Natural killer cell (primary cell): ENCODE measurements around the gene AQR. TPM values are rescaled to one million over a fixed set of nuclear protein-coding genes. Genes with fewer than 3 reads are reported as not detected.

ENCODE experiments used
- ATAC-seq, 3 donors: fragments of 150-1000 bp in 2 of 3; fragments of 200-7000 bp in 1 of 3; cut with Tn5 transposase; 1 replicate in 1 of 3; 2 replicates in 2 of 3; pipeline ENCODE4 v1.10.0; 2021; ENCODE audit warnings: mild to moderate bottlenecking in 2 of 3, moderate library complexity in 2 of 3
- DNase-seq, 2 donors: peaks; one replicate each; pipeline versions ENCODE4 v3.0.0 to v3.0.0-alpha.2; 2013 to 2021; ENCODE audit warnings: mixed read lengths in 1 of 2
- H3K27ac ChIP-seq: one replicate; pipeline ENCODE4 v1.5.1; 2013; ENCODE audit warnings: mild to moderate bottlenecking, low read length
- H3K27me3 ChIP-seq: one replicate; pipeline ENCODE4 v1.6.1; 2013; ENCODE audit warnings: low read length; ENCODE audit not compliant: control insufficient read depth, insufficient read depth
- H3K36me3 ChIP-seq: one replicate; pipeline ENCODE4 v1.6.1; 2013; ENCODE audit warnings: low read length; ENCODE audit not compliant: control insufficient read depth, insufficient read depth
- H3K4me1 ChIP-seq: one replicate; pipeline ENCODE4 v1.6.1; 2013; ENCODE audit warnings: low read length; ENCODE audit not compliant: control insufficient read depth, insufficient read depth
- H3K4me3 ChIP-seq: one replicate; pipeline ENCODE4 v1.5.1; 2013; ENCODE audit warnings: low read length
- H3K9me3 ChIP-seq: one replicate; pipeline ENCODE4 v1.6.1; 2013; ENCODE audit warnings: low read length; ENCODE audit not compliant: control insufficient read depth, insufficient read depth
- H3K27ac Mint-ChIP-seq, 2 donors: one replicate each; pipeline ENCODE4 v1.8.0; 2022; ENCODE audit warnings: mild to moderate bottlenecking in 2 of 2, mixed read lengths in 2 of 2, moderate library complexity in 1 of 2
- H3K27me3 Mint-ChIP-seq, 2 donors: one replicate each; pipeline ENCODE4 v1.8.0; 2022; ENCODE audit warnings: low read depth in 2 of 2, mixed read lengths in 2 of 2
- H3K36me3 Mint-ChIP-seq: one replicate; pipeline ENCODE4 v1.8.0; 2022; ENCODE audit warnings: mixed read lengths
- H3K4me1 Mint-ChIP-seq, 2 donors: one replicate each; pipeline ENCODE4 v1.8.0; 2022; ENCODE audit warnings: mixed read lengths in 2 of 2
- H3K4me3 Mint-ChIP-seq: one replicate; pipeline ENCODE4 v1.8.0; 2022; ENCODE audit warnings: mild to moderate bottlenecking, moderate library complexity, mixed read lengths
- H3K9me3 Mint-ChIP-seq, 2 donors: one replicate each; pipeline ENCODE4 v1.8.0; 2022; ENCODE audit warnings: mixed read lengths in 2 of 2
- WGBS: methylation state at CpG from one replicate; pipeline ENCODE4 v1.1.7; 2013; ENCODE audit warnings: missing lambda C conversion rate; ENCODE audit not compliant: insufficient coverage; 5-methylcytosine and 5-hydroxymethylcytosine counted together
- intact Hi-C: fragments of 100-400 bp; cut with micrococcal nuclease; formaldehyde crosslinking; loops from one replicate; pipeline ENCODE4 v1.14.2; 2022
- total RNA-seq, 4 donors: library from RNA; stranded (reverse); fragments of 120-200 nt in 1 of 4; gene quantifications; one replicate each; pipeline versions ENCODE4 v1.2.3 to v1.2.4, GENCODE V29; 2013 to 2022
- TF ChIP-seq, protein P1 (sequence below): fragments of 200-600 bp; IDR thresholded peaks from one replicate; pipeline ENCODE4 v1.8.0; 2022; ENCODE audit warnings: antibody characterized with exemption

The AQR gene
- total RNA-seq, 3 donors from 2014 or later (not counting 1 experiment from before 2014, with no cell fraction given) = 44.8 to 64.4 (median 53.0) TPM

DNA sequence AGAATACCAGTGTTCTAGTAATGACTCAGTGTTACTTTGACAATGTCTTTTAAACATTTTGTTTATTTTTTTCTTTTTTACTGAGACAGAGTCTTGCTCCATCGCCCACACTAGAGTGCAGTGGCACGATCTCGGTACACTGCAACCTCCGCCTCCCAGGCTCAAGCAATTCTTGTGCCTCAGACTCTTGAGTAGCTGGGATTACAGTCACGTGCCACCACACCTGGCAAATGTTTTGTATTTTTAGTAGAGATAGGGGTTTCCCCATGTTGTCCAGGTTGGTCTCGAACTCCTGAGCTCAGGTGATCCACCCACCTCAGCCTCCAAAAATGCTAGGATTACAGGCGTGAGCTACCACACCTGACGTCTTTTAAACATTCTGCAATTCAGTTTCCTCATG, 15.7 kb downstream of the AQR start:
- TF ChIP-seq, protein P1, sequence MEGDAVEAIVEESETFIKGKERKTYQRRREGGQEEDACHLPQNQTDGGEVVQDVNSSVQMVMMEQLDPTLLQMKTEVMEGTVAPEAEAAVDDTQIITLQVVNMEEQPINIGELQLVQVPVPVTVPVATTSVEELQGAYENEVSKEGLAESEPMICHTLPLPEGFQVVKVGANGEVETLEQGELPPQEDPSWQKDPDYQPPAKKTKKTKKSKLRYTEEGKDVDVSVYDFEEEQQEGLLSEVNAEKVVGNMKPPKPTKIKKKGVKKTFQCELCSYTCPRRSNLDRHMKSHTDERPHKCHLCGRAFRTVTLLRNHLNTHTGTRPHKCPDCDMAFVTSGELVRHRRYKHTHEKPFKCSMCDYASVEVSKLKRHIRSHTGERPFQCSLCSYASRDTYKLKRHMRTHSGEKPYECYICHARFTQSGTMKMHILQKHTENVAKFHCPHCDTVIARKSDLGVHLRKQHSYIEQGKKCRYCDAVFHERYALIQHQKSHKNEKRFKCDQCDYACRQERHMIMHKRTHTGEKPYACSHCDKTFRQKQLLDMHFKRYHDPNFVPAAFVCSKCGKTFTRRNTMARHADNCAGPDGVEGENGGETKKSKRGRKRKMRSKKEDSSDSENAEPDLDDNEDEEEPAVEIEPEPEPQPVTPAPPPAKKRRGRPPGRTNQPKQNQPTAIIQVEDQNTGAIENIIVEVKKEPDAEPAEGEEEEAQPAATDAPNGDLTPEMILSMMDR = no peak
- intact Hi-C loops = no loop called here
- no peaks in the 10 kb centered on the region for H3K9me3 Mint-ChIP-seq
- DNase-seq = no peak
- H3K36me3 Mint-ChIP-seq = peaks cover 10% of the 10 kb centered on the region
- no peak overlapping the region for H3K27ac Mint-ChIP-seq
- Histone ChIP-seq H3K9me3 (no peaks in the 10 kb centered on the region), H3K27me3 (no peaks in the 10 kb centered on the region), H3K27ac (no peak overlapping the region), H3K36me3 (peaks cover 22% of the 10 kb centered on the region), H3K4me3 (no peak overlapping the region), H3K4me1 (no peaks in the 10 kb centered on the region)
- H3K4me3 Mint-ChIP-seq = no peak overlapping the region
- WGBS = 90% methylated on average over 8 of the region's 8 CpGs
- no peaks in the 10 kb centered on the region for H3K27me3 Mint-ChIP-seq
- peaks cover 0 to 6% of the 10 kb centered on the region in 2 donors for H3K4me1 Mint-ChIP-seq
- ATAC-seq = no peak

DNA sequence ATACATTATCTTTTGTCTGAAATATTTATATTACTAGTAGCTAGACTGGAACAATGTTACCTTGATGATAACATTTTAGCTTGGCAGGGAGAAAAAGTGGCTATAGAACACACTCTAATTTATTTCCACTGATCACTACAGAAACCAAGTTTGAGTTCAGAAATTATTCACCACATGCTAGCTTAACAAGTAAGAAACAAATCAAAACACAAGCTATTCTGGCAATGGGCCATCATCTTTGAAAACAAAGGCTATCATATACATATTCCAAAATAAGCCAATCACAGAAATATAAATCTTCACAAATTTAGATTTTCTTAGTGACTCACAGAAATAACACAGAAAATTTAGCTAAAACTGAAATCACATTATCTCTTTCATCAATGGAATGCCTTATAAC, 17.1 kb downstream of the AQR start:
- DNase-seq (no peak), ATAC-seq (no peak)
- TF ChIP-seq, protein P1 = no peak
- intact Hi-C loops = no loop called here
- Histone ChIP-seq H3K27ac (no peak overlapping the region), H3K4me3 (no peak overlapping the region), H3K9me3 (no peaks in the 10 kb centered on the region), H3K4me1 (no peaks in the 10 kb centered on the region), H3K36me3 (peaks cover 27% of the 10 kb centered on the region), H3K27me3 (no peaks in the 10 kb centered on the region)
- H3K27me3 Mint-ChIP-seq = no peaks in the 10 kb centered on the region
- peaks cover 0 to 6% of the 10 kb centered on the region in 2 donors for H3K4me1 Mint-ChIP-seq
- no peaks in the 10 kb centered on the region for H3K9me3 Mint-ChIP-seq
- H3K36me3 Mint-ChIP-seq = peaks cover 10% of the 10 kb centered on the region
- H3K27ac Mint-ChIP-seq = no peak overlapping the region
- no peak overlapping the region for H3K4me3 Mint-ChIP-seq

DNA sequence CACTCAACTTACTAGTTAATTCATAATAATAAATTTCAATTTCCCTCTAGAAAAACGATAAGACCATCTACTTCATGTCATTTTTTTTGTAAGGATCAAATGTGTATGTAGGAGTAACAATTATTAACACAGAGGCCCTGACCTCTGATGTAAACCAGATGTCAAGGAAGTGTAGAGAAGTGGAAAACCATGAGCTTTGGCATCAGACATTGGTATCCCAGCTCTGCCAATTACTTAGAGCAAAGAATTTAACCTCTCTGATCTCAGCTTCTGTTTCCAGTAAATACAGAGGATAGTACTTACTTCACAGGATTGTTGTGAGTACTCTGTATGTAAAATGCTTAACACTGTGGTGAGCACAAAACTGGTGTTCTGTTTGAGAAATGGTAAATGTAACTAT, 17.5 kb downstream of the AQR start:
- no peaks in the 10 kb centered on the region for H3K27me3 ChIP-seq
- Mint-ChIP-seq H3K4me3 (no peak overlapping the region), H3K27me3 (no peaks in the 10 kb centered on the region), H3K9me3 (no peaks in the 10 kb centered on the region), H3K4me1 (peaks cover 0 to 6% of the 10 kb centered on the region in 2 donors), H3K36me3 (peaks cover 10% of the 10 kb centered on the region), H3K27ac (peak overlapping the region in 1 of 2 donors; percentile 9)
- no peak overlapping the region for H3K4me3 ChIP-seq
- no peak for DNase-seq
- intact Hi-C loops = no loop called here
- no peaks in the 10 kb centered on the region for H3K4me1 ChIP-seq
- no peak for ATAC-seq
- no peaks in the 10 kb centered on the region for H3K9me3 ChIP-seq
- WGBS = no CpG with 5 or more reads among the region's 1 CpG
- peaks cover 27% of the 10 kb centered on the region for H3K36me3 ChIP-seq
- H3K27ac ChIP-seq = no peak overlapping the region
- TF ChIP-seq, protein P1 = no peak

DNA sequence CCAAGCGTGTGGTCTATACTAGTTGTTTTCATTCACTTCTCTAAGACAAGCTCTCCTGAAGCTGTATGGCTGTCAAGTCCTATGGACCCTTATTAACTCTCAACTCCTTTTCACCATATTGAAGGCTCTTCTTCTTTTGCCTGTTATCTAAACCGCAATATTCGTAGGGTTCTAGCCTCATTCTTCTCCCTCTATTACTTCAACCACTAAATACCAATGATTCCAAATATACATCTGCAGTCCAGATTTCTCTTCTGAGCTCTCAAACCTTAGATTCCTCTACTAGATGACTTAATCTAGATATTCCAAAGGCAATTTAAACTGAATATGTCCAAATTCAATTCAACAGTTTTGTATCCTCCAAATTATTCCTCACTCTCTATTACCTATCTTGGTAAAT, 24.6 kb downstream of the AQR start:
- Mint-ChIP-seq H3K27me3 (no peaks in the 10 kb centered on the region), H3K4me1 (no peaks in the 10 kb centered on the region), H3K9me3 (no peaks in the 10 kb centered on the region), H3K4me3 (no peak overlapping the region), H3K36me3 (peaks cover 9% of the 10 kb centered on the region), H3K27ac (peak overlapping the region in 1 of 2 donors; percentile 0)
- Histone ChIP-seq H3K4me3 (no peak overlapping the region), H3K27ac (no peak overlapping the region), H3K36me3 (peaks cover 49% of the 10 kb centered on the region), H3K4me1 (no peaks in the 10 kb centered on the region), H3K27me3 (no peaks in the 10 kb centered on the region), H3K9me3 (no peaks in the 10 kb centered on the region)
- 95% methylated on average over 3 of the region's 3 CpGs for WGBS
- DNase-seq (no peak), ATAC-seq (no peak)
- TF ChIP-seq, protein P1 = no peak
- intact Hi-C loops = no loop called here
